ENCODE data around the gene HJURP.
"Not testable (repeated sequence)": the region's sequence is repeated elsewhere in the genome, so short reads cannot be mapped to it uniquely, and the experiment has no call there.

Gene HJURP, protein sequence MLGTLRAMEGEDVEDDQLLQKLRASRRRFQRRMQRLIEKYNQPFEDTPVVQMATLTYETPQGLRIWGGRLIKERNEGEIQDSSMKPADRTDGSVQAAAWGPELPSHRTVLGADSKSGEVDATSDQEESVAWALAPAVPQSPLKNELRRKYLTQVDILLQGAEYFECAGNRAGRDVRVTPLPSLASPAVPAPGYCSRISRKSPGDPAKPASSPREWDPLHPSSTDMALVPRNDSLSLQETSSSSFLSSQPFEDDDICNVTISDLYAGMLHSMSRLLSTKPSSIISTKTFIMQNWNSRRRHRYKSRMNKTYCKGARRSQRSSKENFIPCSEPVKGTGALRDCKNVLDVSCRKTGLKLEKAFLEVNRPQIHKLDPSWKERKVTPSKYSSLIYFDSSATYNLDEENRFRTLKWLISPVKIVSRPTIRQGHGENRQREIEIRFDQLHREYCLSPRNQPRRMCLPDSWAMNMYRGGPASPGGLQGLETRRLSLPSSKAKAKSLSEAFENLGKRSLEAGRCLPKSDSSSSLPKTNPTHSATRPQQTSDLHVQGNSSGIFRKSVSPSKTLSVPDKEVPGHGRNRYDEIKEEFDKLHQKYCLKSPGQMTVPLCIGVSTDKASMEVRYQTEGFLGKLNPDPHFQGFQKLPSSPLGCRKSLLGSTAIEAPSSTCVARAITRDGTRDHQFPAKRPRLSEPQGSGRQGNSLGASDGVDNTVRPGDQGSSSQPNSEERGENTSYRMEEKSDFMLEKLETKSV

DNA sequence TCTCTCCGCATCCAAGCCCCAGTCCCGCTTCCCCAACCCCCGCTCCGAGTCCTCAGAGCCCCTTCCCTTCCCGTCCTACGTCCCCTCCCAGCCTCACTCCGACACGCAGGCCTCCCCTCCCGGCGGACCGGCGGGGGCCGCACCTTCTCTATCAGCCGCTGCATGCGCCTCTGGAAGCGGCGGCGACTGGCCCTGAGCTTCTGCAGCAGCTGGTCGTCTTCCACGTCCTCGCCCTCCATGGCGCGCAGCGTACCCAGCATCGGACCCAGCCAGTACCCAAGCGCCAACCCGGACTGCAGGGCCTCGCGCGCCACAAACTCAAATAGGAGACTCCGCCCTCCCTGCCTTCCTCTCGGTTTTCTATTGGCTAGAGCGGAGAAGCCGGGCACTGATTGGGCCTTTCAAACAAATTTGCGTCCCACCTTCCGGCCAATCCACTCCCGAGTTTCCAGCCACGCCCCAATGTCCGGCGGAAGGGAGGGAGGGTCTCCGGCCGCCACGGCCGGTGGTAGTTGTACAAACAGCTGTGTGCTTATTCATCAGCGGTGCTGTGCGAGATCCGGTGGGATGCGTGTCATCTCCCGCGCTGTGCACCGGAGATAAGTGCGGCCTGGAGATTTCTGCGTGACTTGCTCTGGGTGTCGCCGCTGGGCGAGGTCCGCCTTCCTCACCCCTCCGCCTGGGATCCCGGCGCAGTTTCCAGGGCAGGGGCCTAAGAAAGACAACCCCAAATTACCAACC is at the start of gene HJURP:
TSS of gene HJURP (minus strand) at position 295 of the 741 bp plus-strand sequence. CDS start at position 260, 35 bp downstream.
- H3K4me2 ChIP-seq (ENCODE audit: low read length): peak within 1 kb of the TSS; percentile 89
- H3K9me3 ChIP-seq (ENCODE audit: control insufficient read depth, insufficient read depth, low read length): no peaks in the 10 kb centered on the region; the same call in 1 of the 2 replicates
- peaks cover 53% of the 10 kb centered on the region for H3K79me2 ChIP-seq (ENCODE audit: control insufficient read depth, low read length)
- peaks cover 49% of the 10 kb centered on the region for H3K36me3 ChIP-seq (ENCODE audit: control insufficient read depth, low read length)
- H3K27ac ChIP-seq (ENCODE audit: low read depth, low read length): peak within 1 kb of the TSS; percentile 72
- peaks cover 28% of the 10 kb centered on the region for H3K4me1 ChIP-seq (ENCODE audit: control insufficient read depth, low read length)
- H4K20me1 ChIP-seq (ENCODE audit: control insufficient read depth, insufficient read depth, low read depth, low read length): peaks cover 18% of the 10 kb centered on the region
- TF ChIP-seq, protein P1, sequence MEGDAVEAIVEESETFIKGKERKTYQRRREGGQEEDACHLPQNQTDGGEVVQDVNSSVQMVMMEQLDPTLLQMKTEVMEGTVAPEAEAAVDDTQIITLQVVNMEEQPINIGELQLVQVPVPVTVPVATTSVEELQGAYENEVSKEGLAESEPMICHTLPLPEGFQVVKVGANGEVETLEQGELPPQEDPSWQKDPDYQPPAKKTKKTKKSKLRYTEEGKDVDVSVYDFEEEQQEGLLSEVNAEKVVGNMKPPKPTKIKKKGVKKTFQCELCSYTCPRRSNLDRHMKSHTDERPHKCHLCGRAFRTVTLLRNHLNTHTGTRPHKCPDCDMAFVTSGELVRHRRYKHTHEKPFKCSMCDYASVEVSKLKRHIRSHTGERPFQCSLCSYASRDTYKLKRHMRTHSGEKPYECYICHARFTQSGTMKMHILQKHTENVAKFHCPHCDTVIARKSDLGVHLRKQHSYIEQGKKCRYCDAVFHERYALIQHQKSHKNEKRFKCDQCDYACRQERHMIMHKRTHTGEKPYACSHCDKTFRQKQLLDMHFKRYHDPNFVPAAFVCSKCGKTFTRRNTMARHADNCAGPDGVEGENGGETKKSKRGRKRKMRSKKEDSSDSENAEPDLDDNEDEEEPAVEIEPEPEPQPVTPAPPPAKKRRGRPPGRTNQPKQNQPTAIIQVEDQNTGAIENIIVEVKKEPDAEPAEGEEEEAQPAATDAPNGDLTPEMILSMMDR (IDR thresholded peaks at IDR 0.05; ENCODE audit: low read depth, low read length, poor library complexity, severe bottlenecking): no peak
- TF ChIP-seq EZH2phosphoT487 (IDR thresholded peaks at IDR 0.05; ENCODE audit: borderline replicate concordance, low read length): no peak
- peak within 1 kb of the TSS; percentile 92 for H3K4me3 ChIP-seq (ENCODE audit: low read length)
- no peaks in the 10 kb centered on the region for H3K9me2 ChIP-seq (replicated peaks; ENCODE audit: control insufficient read depth, low read length)
- H3F3A ChIP-seq (ENCODE audit: control insufficient read depth, insufficient read depth): no peaks in the 10 kb centered on the region
- no peaks in the 10 kb centered on the region for H3K27me3 ChIP-seq (ENCODE audit: control insufficient read depth, low read length)

DNA sequence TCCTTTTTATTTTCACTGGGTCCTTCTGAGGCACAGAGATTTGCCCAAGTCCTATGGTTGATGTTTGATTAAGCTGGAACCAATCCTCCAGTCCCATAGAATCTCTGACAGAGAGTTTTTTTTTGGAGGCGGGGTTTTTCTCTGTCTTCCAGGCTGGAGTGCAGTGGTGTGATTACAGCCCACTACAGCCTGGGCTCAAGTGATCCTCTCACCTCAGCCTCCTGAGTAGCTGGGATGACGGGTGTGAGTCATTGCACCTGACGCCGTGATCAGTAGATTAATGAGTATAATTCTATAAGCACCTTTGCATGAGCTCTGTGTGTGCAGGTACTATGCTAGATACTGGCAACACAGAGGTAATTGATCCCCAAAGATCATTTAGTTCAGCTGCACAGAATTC is 47.5 kb upstream of the HJURP start:
- Histone ChIP-seq H3K9me2 (replicated peaks; ENCODE audit: control insufficient read depth, low read length) (no peaks in the 10 kb centered on the region), H3K9me3 (ENCODE audit: control insufficient read depth, insufficient read depth, low read length) (no peaks in the 10 kb centered on the region), H3K27ac (ENCODE audit: low read depth, low read length) (no peak overlapping the region), H3K79me2 (ENCODE audit: control insufficient read depth, low read length) (no peaks in the 10 kb centered on the region), H4K20me1 (ENCODE audit: control insufficient read depth, insufficient read depth, low read depth, low read length) (no peaks in the 10 kb centered on the region), H3F3A (ENCODE audit: control insufficient read depth, insufficient read depth) (no peaks in the 10 kb centered on the region), H3K4me3 (ENCODE audit: low read length) (no peak overlapping the region), H3K36me3 (ENCODE audit: control insufficient read depth, low read length) (no peaks in the 10 kb centered on the region), H3K4me1 (ENCODE audit: control insufficient read depth, low read length) (no peaks in the 10 kb centered on the region), H3K27me3 (ENCODE audit: control insufficient read depth, low read length) (peaks cover 19% of the 10 kb centered on the region), H3K4me2 (ENCODE audit: low read length) (no peak overlapping the region)
- TF ChIP-seq EZH2phosphoT487 (IDR thresholded peaks at IDR 0.05; ENCODE audit: borderline replicate concordance, low read length): no peak
- TF ChIP-seq, protein P1 (IDR thresholded peaks at IDR 0.05; ENCODE audit: low read depth, low read length, poor library complexity, severe bottlenecking): no peak

DNA sequence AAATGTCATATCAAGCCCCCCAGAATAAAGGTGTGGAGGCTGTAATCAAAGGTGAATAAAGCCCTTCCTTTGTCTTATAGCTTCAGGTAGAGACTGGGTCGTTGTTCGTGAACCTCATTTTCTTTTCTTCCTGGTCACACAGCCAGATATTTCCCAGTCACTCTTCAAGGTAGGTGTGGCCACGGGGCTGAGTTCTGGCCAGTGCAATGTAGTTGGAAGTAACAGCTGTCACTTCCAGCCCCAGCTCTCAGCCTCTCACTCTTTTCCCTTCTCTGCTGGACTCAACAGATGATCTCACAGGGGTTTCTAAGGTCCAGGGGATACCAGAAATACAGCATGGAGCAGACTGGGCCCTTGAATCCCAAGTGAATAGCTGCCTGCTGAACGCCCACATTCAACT is 47.0 kb upstream of the HJURP start:
- Histone ChIP-seq H3K4me1 (ENCODE audit: control insufficient read depth, low read length) (no peaks in the 10 kb centered on the region), H3F3A (ENCODE audit: control insufficient read depth, insufficient read depth) (no peaks in the 10 kb centered on the region), H3K27me3 (ENCODE audit: control insufficient read depth, low read length) (peaks cover 19% of the 10 kb centered on the region), H3K36me3 (ENCODE audit: control insufficient read depth, low read length) (no peaks in the 10 kb centered on the region), H3K79me2 (ENCODE audit: control insufficient read depth, low read length) (no peaks in the 10 kb centered on the region), H3K9me2 (replicated peaks; ENCODE audit: control insufficient read depth, low read length) (no peaks in the 10 kb centered on the region), H4K20me1 (ENCODE audit: control insufficient read depth, insufficient read depth, low read depth, low read length) (no peaks in the 10 kb centered on the region), H3K9me3 (ENCODE audit: control insufficient read depth, insufficient read depth, low read length) (no peaks in the 10 kb centered on the region), H3K27ac (ENCODE audit: low read depth, low read length) (no peak overlapping the region), H3K4me3 (ENCODE audit: low read length) (no peak overlapping the region), H3K4me2 (ENCODE audit: low read length) (no peak overlapping the region)
- no peak for TF ChIP-seq EZH2phosphoT487 (IDR thresholded peaks at IDR 0.05; ENCODE audit: borderline replicate concordance, low read length)
- TF ChIP-seq, protein P1 (IDR thresholded peaks at IDR 0.05; ENCODE audit: low read depth, low read length, poor library complexity, severe bottlenecking): no peak

DNA sequence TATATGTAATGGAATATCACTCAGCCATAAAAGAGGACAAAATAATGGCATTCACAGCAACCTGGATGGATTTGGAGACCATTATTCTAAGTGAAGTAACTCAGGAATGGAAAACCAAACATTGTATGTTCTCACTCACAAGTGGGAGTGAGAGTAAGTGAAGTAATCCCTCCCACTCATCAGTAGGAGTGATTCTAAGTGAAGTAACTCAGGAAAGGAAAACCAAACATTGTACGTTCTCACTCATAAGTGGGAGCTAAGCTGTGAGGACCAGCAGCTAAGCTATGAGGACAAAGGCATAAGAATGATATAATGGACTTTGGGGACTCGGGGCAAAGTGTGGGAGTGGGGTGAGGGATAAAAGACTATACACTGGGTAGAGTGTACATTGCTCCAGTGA is 41.9 kb upstream of the HJURP start:
- not testable (repeated sequence) for H3K36me3 ChIP-seq (ENCODE audit: control insufficient read depth, low read length); H3K9me3 ChIP-seq (ENCODE audit: control insufficient read depth, insufficient read depth, low read length); H3K4me1 ChIP-seq (ENCODE audit: control insufficient read depth, low read length); H4K20me1 ChIP-seq (ENCODE audit: control insufficient read depth, insufficient read depth, low read depth, low read length); H3K27ac ChIP-seq (ENCODE audit: low read depth, low read length); H3K4me2 ChIP-seq (ENCODE audit: low read length); H3K79me2 ChIP-seq (ENCODE audit: control insufficient read depth, low read length); H3F3A ChIP-seq (ENCODE audit: control insufficient read depth, insufficient read depth); H3K9me2 ChIP-seq (replicated peaks; ENCODE audit: control insufficient read depth, low read length); H3K4me3 ChIP-seq (ENCODE audit: low read length)
- peaks cover 14% of the 10 kb centered on the region for H3K27me3 ChIP-seq (ENCODE audit: control insufficient read depth, low read length)

Data from DOHH2 (cell line).